ENCODE data around the gene TSR3. TPM values are rescaled to one million over a fixed set of nuclear protein-coding genes. Genes with fewer than 3 reads are reported as not detected.

TSR3 gene
- total RNA-seq, 4 donors from 2014 or later, result 48.2 to 62.3 (median 53.6) TPM

DNA sequence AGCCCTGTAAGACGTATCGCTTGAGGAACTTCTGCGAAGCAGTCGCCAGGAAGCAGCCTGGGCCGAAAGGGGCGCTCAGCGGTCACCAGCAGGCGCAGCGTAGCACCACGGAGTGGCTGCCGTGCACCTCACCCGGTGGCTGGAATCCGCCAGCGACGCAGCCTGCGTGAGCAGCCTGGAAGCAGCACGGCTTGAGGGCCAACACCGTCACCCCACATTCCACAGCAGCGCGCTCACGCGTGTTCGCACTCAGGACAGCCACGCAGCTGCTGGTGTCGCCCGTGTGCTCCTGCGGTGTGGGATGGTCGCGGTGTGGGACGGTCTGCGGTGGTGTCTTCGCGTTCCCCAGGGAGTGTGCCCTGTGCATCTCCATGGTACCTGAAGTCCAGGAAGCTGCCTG, 32.6 kb downstream of the TSR3 start:
- Histone ChIP-seq H3K27me3 (no peaks in the 10 kb centered on the region), H3K9me3 (no peaks in the 10 kb centered on the region), H3K27ac (no peak overlapping the region), H3K4me1 (peaks cover 0 to under 1% (median 0%) of the 10 kb centered on the region in 4 donors), H3K36me3 (peaks cover 0 to 91% (median 0%) of the 10 kb centered on the region in 3 donors), H3K4me3 (no peak overlapping the region)
- DNase-seq, result no peak
- TF ChIP-seq POLR2A (IDR thresholded peaks at IDR 0.05), result no peak
- TF ChIP-seq, protein P1, sequence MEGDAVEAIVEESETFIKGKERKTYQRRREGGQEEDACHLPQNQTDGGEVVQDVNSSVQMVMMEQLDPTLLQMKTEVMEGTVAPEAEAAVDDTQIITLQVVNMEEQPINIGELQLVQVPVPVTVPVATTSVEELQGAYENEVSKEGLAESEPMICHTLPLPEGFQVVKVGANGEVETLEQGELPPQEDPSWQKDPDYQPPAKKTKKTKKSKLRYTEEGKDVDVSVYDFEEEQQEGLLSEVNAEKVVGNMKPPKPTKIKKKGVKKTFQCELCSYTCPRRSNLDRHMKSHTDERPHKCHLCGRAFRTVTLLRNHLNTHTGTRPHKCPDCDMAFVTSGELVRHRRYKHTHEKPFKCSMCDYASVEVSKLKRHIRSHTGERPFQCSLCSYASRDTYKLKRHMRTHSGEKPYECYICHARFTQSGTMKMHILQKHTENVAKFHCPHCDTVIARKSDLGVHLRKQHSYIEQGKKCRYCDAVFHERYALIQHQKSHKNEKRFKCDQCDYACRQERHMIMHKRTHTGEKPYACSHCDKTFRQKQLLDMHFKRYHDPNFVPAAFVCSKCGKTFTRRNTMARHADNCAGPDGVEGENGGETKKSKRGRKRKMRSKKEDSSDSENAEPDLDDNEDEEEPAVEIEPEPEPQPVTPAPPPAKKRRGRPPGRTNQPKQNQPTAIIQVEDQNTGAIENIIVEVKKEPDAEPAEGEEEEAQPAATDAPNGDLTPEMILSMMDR (IDR thresholded peaks at IDR 0.05), result no peak

DNA sequence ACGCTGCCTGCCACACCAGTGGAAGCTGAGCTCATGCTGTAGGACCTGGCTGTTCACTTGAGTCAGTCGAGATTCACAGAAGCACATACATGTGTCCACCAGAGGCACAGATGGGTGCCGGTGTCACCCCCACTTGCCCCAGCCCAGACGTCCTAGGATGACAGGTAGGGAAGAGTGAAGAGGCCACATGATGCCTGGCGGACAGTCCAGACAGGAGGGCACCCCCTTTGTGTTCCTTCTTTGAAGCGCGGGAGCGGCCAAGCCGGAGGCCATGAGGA, 33.5 kb downstream of the TSR3 start:
- Histone ChIP-seq H3K4me1 (peaks cover 0 to 8% (median 0%) of the 10 kb centered on the region in 4 donors), H3K36me3 (peaks cover 0 to 89% (median 0%) of the 10 kb centered on the region in 3 donors), H3K4me3 (no peak overlapping the region), H3K27me3 (no peaks in the 10 kb centered on the region), H3K27ac (no peak overlapping the region), H3K9me3 (no peaks in the 10 kb centered on the region)
- TF ChIP-seq, protein P1 (IDR thresholded peaks at IDR 0.05), result no peak
- TF ChIP-seq POLR2A (IDR thresholded peaks at IDR 0.05), result no peak
- no peak for DNase-seq

DNA sequence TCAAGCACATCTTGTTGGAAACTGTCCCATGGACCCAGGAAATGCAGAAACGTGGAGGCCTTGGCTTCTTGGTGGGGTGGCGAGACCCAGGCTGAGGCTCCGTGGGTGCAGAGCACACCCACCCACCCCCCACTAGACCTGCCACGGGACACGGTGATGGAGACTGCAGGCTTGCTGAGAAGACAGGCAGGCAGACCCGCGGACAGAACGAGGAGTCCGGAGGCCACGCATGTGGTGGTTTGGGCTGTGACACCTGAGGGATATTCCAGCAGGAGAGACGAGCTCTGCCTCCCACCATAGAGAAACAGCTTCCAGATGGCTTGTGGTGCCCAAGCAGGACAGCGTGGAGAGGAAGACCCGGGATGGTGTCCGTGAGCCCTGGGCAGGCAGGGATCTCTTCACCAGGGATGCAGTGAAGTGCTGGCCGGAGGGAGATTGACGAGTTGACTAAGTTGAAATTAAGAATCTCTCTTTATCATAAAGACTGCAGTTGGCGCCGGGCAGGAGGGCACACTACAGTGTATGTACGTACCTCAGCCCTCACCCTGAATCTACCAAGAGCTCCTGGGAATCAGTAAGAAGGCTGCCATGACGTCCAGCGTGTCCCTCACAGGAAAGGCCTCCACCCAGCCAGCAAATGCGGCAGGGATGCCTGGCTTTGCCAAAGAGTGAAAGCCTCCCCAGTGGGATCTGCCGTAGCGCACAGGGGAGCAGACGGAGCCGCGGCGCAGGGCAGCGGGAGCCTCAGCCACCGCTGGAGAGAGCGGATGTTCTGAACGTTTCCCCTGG, 34.0 kb downstream of the TSR3 start:
- H3K27me3 ChIP-seq, result no peaks in the 10 kb centered on the region

DNA sequence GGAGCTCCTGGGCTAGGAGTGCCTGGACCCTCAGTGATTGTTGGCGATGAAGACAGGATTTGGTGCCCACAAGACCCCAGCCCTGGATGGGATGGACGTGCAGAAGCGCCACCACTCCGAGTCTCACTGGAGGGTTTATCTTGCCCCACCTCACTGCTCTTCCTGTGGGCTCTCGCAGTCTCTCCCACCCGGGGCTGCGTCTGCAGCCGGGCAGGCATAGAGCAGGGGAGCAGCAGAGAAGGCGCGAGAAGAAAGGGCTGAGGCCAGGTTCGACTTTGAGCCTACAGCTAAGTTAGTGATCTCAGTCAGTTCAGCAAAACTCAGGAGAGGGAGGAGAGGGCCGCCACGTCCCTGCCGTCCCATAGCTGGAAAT, 35.7 kb downstream of the TSR3 start:
- Histone ChIP-seq H3K4me1 (peaks cover 8 to 29% (median 18%) of the 10 kb centered on the region in 4 donors), H3K4me3 (no peak overlapping the region), H3K36me3 (peaks cover 0 to 76% (median 0%) of the 10 kb centered on the region in 3 donors), H3K27me3 (no peaks in the 10 kb centered on the region), H3K9me3 (no peaks in the 10 kb centered on the region), H3K27ac (no peak overlapping the region)
- no peak for DNase-seq
- TF ChIP-seq, protein P1 (IDR thresholded peaks at IDR 0.05), result no peak
- TF ChIP-seq POLR2A (IDR thresholded peaks at IDR 0.05), result no peak

More for the DNA sequence above, 34.0 kb downstream of the TSR3 start:
- peaks cover 0 to 13% (median 2%) of the 10 kb centered on the region in 4 donors for H3K4me1 ChIP-seq
- H3K4me3 ChIP-seq, result no peak overlapping the region
- TF ChIP-seq POLR2A (IDR thresholded peaks at IDR 0.05), result no peak
- TF ChIP-seq, protein P1 (IDR thresholded peaks at IDR 0.05), result no peak
- DNase-seq, result no peak
- no peaks in the 10 kb centered on the region for H3K9me3 ChIP-seq
- peaks cover 0 to 87% (median 0%) of the 10 kb centered on the region in 3 donors for H3K36me3 ChIP-seq
- no peak overlapping the region for H3K27ac ChIP-seq

DNA sequence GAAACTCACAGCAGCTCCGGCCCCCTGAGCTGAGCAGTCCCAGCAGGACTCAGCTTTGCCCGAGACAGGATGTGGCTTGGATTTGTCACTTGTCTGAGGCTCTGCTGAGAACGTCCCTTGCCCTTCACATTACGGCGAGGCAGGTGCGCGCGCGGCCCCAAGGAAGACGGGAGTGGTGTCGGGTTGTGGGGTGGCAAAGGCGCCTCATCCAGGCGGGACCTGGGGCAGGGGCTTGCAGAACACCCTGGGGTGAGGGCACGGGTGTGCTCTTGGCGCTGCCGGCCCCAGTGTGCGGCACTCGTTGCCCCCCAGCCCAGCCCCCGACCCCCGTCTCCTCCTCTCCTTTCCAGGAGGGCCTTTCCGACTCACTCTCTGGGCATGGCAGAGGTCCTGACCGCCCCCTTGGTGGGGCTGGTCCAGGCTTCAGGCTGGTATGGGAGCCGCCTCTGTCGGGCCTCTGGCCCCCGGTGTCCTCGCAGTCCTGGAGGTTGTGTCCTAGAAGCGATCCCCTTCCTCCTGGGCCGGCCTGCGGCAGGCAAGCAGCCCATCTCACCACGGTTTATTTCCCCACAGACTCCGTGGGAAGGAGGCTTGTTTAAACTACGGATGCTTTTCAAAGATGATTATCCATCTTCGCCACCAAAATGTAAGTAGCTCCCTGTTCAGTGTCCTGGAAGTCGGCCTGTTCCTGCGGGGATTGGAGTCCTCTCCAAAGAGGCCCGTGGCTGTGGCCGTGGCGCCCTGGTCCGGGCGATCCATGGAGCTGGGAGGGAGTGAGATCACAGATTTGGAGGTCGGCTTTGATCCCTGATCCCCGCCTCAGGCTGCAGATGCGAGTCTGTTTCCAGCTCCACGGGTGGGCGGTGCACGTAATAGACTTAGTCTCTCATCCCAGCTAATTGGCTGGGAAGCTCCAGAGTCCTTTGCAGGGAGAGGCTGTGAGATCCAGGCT, 36.3 kb downstream of the TSR3 start:
- no peaks in the 10 kb centered on the region for H3K9me3 ChIP-seq
- DNase-seq, result no peak
- peaks cover 8 to 36% (median 21%) of the 10 kb centered on the region in 4 donors for H3K4me1 ChIP-seq
- TF ChIP-seq POLR2A (IDR thresholded peaks at IDR 0.05), result no peak
- TF ChIP-seq, protein P1 (IDR thresholded peaks at IDR 0.05), result no peak
- H3K27ac ChIP-seq, result no peak overlapping the region
- peaks cover 0 to 70% (median 0%) of the 10 kb centered on the region in 3 donors for H3K36me3 ChIP-seq
- no peaks in the 10 kb centered on the region for H3K27me3 ChIP-seq
- H3K4me3 ChIP-seq, result no peak overlapping the region
